NCI-H2196 treated with DMSO at 0.1 percent for 48 hours (cell line): ENCODE data around the gene DDC.
"Not testable (repeated sequence)": the region's sequence is repeated elsewhere in the genome, so short reads cannot be mapped to it uniquely, and the experiment has no call there.

Source experiments
- DNase-seq: peaks from one replicate; lab custom pipeline; 2025; ENCODE audit not compliant: unreplicated experiment; lab: John Stamatoyannopoulos, UW

DDC gene

GRCh38 chr7:50461695-50462094, 103.5 kb downstream of the DDC start:
- DNase-seq: no peak

GRCh38 chr7:50459183-50459582, 106.0 kb downstream of the DDC start:
- DNase-seq: not testable (repeated sequence)

DNA sequence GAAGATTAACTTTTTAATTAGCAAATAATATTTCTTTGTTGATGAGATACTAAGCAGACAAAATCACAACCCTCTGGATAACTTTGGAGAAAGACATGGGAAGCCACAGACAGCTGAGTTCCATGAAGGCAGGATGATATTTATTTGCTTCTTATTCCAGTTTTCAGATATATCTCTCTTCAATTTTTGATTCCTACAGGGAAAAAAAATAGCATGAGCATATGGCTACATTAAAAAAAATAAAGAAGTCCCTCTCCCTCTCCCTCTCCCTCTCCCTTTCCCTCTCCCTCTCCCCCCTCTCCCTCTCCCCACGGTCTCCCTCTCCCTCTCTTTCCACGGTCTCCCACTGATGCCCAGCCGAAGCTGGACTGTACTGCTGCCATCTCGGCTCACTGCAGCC, 106.6 kb downstream of the DDC start:
- DNase-seq: not testable (repeated sequence)

- DNase-seq: no peak
These were observed 108.7 kb downstream of the DDC start for GRCh38 chr7:50456371-50457123.

DNA sequence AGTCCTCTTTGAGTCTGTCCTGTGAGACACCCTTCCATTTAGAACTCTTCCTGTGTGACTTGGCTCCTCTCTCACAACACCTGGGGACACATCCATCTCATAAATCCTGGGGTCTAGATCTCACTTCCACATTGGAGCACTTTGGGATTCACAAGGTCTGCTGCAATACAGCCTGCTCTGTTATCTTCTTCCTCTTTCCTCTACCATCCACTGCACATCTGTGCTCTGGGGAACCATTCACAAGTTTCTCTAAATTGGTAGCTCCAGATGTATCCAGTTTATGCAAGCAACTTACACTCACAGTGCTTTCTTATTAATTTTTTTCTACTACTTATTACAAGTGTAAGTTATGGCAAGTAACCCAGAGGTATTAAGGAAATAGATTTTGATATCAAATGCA, 109.5 kb downstream of the DDC start:
- DNase-seq: no peak

- no peak for DNase-seq
These were observed 110.2 kb downstream of the DDC start for GRCh38 chr7:50454968-50455367.

DNA sequence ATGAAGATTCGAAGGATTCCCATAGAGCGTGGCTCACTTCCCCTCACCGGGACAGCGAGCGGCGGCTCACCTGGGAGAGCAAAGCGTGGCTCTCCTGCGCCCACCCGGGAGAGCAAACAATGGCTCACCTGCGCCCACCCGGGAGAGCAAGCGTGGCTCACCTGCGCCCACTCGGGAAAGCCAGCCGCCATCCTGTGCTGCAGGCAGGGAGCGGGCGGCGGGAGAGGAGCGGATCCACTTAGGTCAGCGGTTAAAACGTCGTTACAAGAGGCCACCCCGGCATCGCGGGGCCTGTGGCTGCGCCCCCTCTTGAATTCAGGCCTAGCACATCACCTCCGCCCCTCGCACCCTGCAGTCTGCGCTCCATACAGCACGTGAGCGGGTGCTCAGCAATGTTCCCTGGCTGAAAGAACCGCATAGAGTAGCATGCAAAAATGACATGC, 114.6 kb downstream of the DDC start:
- no peak for DNase-seq

DNA sequence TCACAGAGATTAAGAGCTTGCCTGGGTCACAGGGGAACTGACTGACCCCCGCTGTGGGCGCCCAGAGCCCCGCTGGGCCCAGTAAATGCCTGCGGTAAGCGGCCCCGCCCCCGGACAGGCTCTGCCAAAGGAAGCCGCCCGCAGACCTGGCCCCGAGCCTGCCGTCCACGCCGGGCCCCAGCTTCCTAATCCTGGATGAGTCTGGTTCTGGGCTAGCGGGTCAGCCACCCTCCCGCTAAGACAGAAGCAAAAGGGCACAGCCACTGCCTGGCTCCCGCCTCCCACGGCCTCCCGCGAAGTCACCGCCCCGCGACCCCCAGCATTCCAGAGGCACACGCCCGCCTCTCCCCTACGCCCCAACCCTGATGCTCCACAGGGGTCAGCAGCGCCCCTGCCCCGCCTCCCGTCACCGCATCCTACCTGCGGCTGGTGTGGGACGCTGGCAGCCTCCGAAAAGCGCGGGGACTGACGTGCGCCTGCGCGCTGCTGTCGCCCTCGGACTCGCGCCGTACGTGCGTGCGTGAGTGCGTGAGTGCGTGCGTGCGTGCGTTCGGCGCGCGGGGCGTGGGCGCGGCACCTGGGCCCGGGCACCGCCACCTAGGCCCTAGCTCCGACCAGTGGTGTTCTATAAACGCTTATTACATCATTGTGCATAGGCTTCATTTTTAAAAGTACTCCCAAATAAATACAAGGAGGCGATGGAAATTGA, 115.2 kb downstream of the DDC start, which contains the start of gene FIGNL1:
TSS of gene FIGNL1 (minus strand) at position 470 of the 709 bp plus-strand sequence. CDS start 3,063 bp downstream, outside the sequence.
- peak; percentile 62 for DNase-seq

DNA sequence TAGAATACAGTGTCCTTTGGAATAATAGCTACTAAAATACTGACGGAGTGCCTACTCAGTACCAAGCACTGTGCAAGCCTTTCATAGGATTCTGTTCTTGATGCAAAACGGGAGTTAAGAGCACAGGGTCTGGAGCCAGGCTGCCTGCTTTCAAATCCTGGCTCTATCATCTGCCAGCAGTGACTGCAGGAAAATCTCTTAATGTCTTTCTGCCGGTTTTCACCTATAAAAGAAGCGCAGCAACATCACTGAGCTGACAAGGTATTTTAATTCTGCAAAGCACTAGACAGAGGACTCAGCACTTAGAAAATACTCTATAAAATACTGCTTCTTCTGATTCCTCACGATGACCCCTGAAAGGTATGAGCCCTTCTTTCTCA, 115.7 kb downstream of the DDC start:
- DNase-seq: no peak

DNA sequence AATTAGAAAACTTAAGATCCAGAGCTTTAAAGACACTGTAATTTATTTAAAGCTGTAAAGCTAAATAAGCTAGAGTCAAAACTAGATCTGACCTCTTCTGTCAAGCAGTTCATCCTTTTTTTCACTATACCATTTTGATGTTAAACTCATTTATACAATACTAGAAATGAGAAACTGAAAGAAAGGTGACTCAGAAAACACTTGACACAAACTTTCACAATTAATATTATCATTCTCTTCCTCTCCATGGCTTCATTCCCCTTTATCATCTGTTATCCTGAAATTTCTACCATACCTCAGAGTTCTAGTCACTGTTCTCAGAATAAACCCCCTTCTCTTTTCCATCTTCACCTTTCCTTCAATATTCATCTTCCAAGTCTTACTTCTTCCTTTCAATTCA, 116.4 kb downstream of the DDC start:
- no peak for DNase-seq

- no peak for DNase-seq
These were observed 118.7 kb downstream of the DDC start for GRCh38 chr7:50446542-50446960.

DNA sequence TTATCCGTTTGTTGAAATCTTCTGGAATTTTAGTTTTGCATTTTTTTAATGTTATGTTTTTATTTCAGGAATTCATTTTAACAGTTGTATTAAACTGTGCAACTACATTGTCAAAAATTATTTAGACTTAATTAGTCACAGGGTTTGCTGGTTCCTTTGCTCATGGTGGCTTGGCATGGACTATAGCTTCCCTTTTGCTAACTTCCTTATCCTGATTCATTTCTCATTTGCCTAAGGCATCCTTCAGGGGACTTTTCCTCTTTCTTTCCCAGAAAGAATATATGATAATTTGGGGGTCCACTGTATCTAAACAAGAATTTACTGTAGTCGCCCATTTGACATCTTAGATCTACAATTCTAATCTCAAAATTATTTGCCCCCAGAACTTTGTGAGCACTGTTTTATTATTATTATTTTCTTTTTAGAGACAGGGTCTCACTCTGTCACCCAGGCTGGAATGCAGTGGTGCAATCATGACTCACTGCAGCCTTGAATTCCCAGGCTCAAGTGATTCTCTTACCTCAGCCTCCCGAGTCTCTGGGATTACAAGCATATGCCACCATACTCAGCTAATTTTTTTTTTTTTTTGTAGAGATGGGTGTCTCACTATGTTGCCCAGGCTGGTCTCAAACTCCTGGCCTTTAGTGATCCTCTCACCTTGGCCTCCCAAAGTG, 128.9 kb downstream of the DDC start:
- no peak for DNase-seq

DNA sequence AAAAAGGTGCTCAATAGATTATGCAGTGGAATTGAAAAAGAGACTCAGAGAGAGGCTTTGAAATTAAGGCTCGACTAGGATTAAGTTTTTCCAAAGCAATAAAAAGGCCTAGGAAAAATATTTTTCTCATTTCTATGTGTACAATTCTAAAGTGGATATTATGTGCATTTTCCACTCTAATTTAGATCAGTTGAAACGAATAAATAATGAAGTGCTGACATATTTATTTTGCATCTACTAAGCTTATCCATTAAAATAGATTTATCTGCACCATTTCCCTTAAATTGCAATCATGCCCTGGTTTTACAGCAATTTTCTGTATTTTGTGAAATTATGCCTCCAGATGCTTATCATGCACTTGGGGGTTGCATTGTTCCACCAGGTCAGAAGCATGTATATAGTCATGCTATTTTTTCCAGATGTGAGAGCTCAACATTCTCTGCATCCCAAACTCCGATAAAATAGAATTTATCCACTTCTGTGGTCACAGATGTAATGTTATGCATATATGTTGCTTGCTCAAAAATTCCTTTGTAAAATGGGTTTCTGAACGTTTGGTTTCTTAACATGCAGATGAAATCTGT, 133.4 kb downstream of the DDC start:
- no peak for DNase-seq

GRCh38 chr7:50431316-50431715, 133.9 kb downstream of the DDC start:
- no peak for DNase-seq

GRCh38 chr7:50428911-50429310, 136.3 kb downstream of the DDC start:
- no peak for DNase-seq

DNA sequence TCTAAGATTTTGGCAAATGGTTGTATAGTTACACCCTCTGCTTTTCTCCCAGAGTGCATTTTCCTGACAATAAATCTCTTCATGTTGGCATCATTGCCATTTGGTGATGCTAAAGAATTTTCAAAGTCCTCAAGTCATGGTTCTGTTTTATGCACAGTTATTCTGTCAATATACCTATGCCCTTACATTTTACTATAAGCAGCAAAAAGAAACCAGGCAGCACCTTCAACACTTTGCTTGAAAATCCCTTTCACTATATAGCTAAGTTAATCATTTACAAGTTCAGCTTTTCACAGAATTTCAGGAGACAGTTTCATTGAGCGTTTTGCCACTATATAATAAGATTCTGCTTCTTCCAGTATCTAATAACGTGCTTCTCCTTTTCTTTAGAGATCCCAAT, 137.7 kb downstream of the DDC start:
- no peak for DNase-seq

- DNase-seq: no peak
These were observed 138.7 kb downstream of the DDC start for GRCh38 chr7:50426280-50427045.

DNA sequence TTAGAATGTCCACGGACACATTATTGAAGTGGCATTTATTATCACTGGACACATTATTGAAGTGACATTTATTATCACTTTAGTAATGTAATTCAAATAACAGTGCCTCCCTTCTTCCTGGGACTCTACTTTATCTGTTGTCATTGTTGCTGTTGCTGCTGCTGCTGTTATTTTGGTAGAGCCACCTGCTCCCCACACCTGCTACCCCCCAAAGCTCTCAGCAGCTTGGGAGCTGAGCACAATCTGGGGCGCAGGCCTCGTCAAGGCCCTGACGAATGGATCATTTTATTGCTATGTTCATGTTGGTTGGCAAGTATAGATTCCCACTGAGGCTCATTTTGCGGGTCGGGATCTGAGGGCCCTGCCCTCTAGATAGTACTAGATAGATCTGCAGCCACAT, 139.9 kb downstream of the DDC start:
- no peak for DNase-seq

GRCh38 chr7:50423860-50424259, 141.3 kb downstream of the DDC start:
- no peak for DNase-seq

- DNase-seq: no peak
These were observed 142.3 kb downstream of the DDC start for GRCh38 chr7:50422858-50423257.

- DNase-seq: no peak
These were observed 144.2 kb downstream of the DDC start for GRCh38 chr7:50421043-50421442.
